A549 (cell line): ENCODE results near the gene UGT1A3. TPM values are rescaled to one million over a fixed set of nuclear protein-coding genes. Genes with fewer than 3 reads are reported as not detected.

ENCODE experiments used
- ATAC-seq, 2 experiments: fragments of 200-7000 bp in 1 of 2; fragments of >200 bp in 1 of 2; cut with Nextera tagmentation in 1 of 2; cut with Tn5 transposase in 1 of 2; 3 replicates each; pipeline versions ENCODE4 v1.8.0 to v1.9.1; 2018 to 2020; ENCODE audit warnings: mild to moderate bottlenecking in 1 of 2, moderate library complexity in 1 of 2
- CTCF ChIA-PET: fragments of 300-600 bp; sonication (Branson Sonifier 250); formaldehyde crosslinking; extraction: SDS; loops from one replicate; lab custom pipeline; 2021; ENCODE audit warnings: antibody characterized with exemption, inconsistent platforms; lab: Yijun Ruan, JAX
- POLR2A ChIA-PET: fragments of 350-600 bp; formaldehyde crosslinking; extraction: SDS; loops from one replicate; lab custom pipeline; 2021; ENCODE audit warnings: antibody characterized with exemption, inconsistent platforms; lab: Yijun Ruan, JAX
- DNase-seq, 2 experiments: peaks; one replicate each; pipeline versions ENCODE4 v3.0.0 to v3.0.0-alpha.2; 2011 to 2016; ENCODE audit warnings: low read depth in 1 of 2, low spot score in 1 of 2
- FAIRE-seq: peaks from 2 replicates; lab custom pipeline; 2011; peaks lifted over from hg19 to GRCh38; lab: Jason Lieb, UNC
- H3K27ac ChIP-seq, 2 experiments: fragments of >200 bp; sonication (Bioruptor Twin); formaldehyde crosslinking; 3 replicates each; pipeline ENCODE4 v1.5.1; 2016 to 2017
- H3K4me1 ChIP-seq: fragments of >200 bp; sonication (Bioruptor Twin); formaldehyde crosslinking; 3 replicates; pipeline ENCODE4 v1.6.1; 2016
- H3K4me2 ChIP-seq: fragments of >200 bp; sonication (Bioruptor Twin); formaldehyde crosslinking; 3 replicates; pipeline ENCODE4 v1.6.1; 2016
- H3K4me3 ChIP-seq: fragments of >200 bp; sonication (Bioruptor Twin); formaldehyde crosslinking; 3 replicates; pipeline ENCODE4 v1.5.1; 2016
- H3K9me3 ChIP-seq: fragments of >200 bp; sonication (Bioruptor Twin); formaldehyde crosslinking; 3 replicates; pipeline ENCODE4 v1.6.1; 2016
- BCL3 ChIP-seq: fragments of >200 bp; sonication (Bioruptor Twin); formaldehyde crosslinking; IDR thresholded peaks from 3 replicates; pipeline ENCODE4 v1.6.1; 2016
- BHLHE40 ChIP-seq: IDR thresholded peaks from 2 replicates; pipeline ENCODE4 v1.6.1; 2012; ENCODE audit warnings: low read depth, low read length, inconsistent platforms
- CBX8 ChIP-seq: fragments of 200-600 bp; sonication (generic); IDR thresholded peaks from 2 replicates; pipeline ENCODE4 v1.6.1; 2016
- EP300 ChIP-seq, 2 experiments: fragments of >200 bp; sonication (Bioruptor Twin); formaldehyde crosslinking; IDR thresholded peaks; 2 replicates in 1 of 2; 3 replicates in 1 of 2; pipeline ENCODE4 v1.6.1; 2016 to 2017
- ESRRA ChIP-seq: fragments of 150-350 bp; IDR thresholded peaks from 2 replicates; pipeline ENCODE4 v1.6.1; 2014; ENCODE audit warnings: mild to moderate bottlenecking, low read length, borderline replicate concordance
- FOSL2 ChIP-seq, 2 experiments: fragments of 450-650 bp in 1 of 2; fragments of >200 bp in 1 of 2; sonication (Bioruptor Twin) in 1 of 2; formaldehyde crosslinking; IDR thresholded peaks; 2 replicates each; pipeline versions ENCODE4 v1.5.0 to v1.6.1; 2016 to 2020; ENCODE audit warnings: mild to moderate bottlenecking in 1 of 2, moderate library complexity in 1 of 2
- GATA3 ChIP-seq: IDR thresholded peaks from 2 replicates; pipeline ENCODE4 v1.6.1; 2012; ENCODE audit warnings: borderline replicate concordance
- HDAC2 ChIP-seq: fragments of 200-600 bp; sonication (generic); IDR thresholded peaks from 2 replicates; pipeline ENCODE4 v1.6.1; 2016
- HEYL ChIP-seq: fragments of 250-450 bp; sonication (Bioruptor Pico); IDR thresholded peaks from 2 replicates; pipeline ENCODE4 v1.8.0; 2021; ENCODE audit warnings: mild to moderate bottlenecking, moderate library complexity
- HOXA7 ChIP-seq: fragments of 250-450 bp; sonication (Bioruptor Pico); IDR thresholded peaks from 2 replicates; pipeline ENCODE4 v1.5.0; 2020; ENCODE audit warnings: mild to moderate bottlenecking, moderate library complexity
- KDM5A ChIP-seq: fragments of 200-600 bp; sonication (generic); IDR thresholded peaks from 2 replicates; pipeline ENCODE4 v1.6.1; 2016; ENCODE audit warnings: antibody characterized with exemption, mild to moderate bottlenecking
- NR3C1 ChIP-seq: fragments of >200 bp; sonication (Bioruptor Twin); formaldehyde crosslinking; IDR thresholded peaks from 3 replicates; pipeline ENCODE4 v1.6.1; 2017
- PHF8 ChIP-seq: fragments of 200-600 bp; sonication (generic); IDR thresholded peaks from 2 replicates; pipeline ENCODE4 v1.6.1; 2016; ENCODE audit warnings: low read depth, mild to moderate bottlenecking, antibody characterized with exemption, moderate library complexity, borderline replicate concordance
- POLR2AphosphoS2 ChIP-seq: conservative IDR thresholded peaks from 2 replicates; pipeline ENCODE4 v1.6.1; 2012; ENCODE audit warnings: low read length, improper control_type of control experiment, inconsistent platforms
- RCOR1 ChIP-seq: fragments of 150-350 bp; IDR thresholded peaks from 2 replicates; pipeline ENCODE4 v1.6.1; 2014; ENCODE audit warnings: antibody characterized with exemption, low read length, low read depth
- TFCP2L1 ChIP-seq: fragments of 250-450 bp; sonication (Bioruptor Pico); IDR thresholded peaks from 2 replicates; pipeline ENCODE4 v1.5.0; 2021; ENCODE audit warnings: mild to moderate bottlenecking
- TP53 ChIP-seq: fragments of 250-450 bp; sonication (Bioruptor Pico); IDR thresholded peaks from 2 replicates; pipeline ENCODE4 v1.5.0; 2021; ENCODE audit warnings: mild to moderate bottlenecking, moderate library complexity
- ZFP36 ChIP-seq: fragments of 450-650 bp; IDR thresholded peaks from 2 replicates; pipeline ENCODE4 v1.6.1; 2014; ENCODE audit warnings: borderline replicate concordance; ENCODE audit not compliant: partially characterized antibody
- ZSCAN20 ChIP-seq: fragments of 250-450 bp; sonication (Bioruptor Pico); IDR thresholded peaks from 2 replicates; pipeline ENCODE4 v1.8.0; 2022; ENCODE audit warnings: mild to moderate bottlenecking, moderate library complexity
- WGBS: methylation state at CpG from one replicate; pipeline ENCODE4 v1.1.6; 2017; ENCODE audit errors: missing lambda C conversion rate; 5-methylcytosine and 5-hydroxymethylcytosine counted together
- polyA plus RNA-seq, 4 experiments: library from polyadenylated mRNA; depleted of rRNA in 3 of 4; stranded (reverse); fragments of >200 nt; fragmentation: RNase III in 1 of 4; extraction: RNeasy Plus Mini Kit Qiagen cat#74134 plus additional on column Dnase treatment in 1 of 4; gene quantifications; 2 replicates in 3 of 4; 3 replicates in 1 of 4; pipeline ENCODE4 v1.2.3, GENCODE V29; 2011 to 2017
- TF ChIP-seq, protein P1 (sequence below): IDR thresholded peaks from 2 replicates; pipeline ENCODE4 v1.6.1; 2012; ENCODE audit warnings: low read depth, borderline replicate concordance
- TF ChIP-seq, protein P2 (sequence below): IDR thresholded peaks from 2 replicates; pipeline ENCODE4 v1.6.1; 2012
- TF ChIP-seq, protein P3 (sequence below): fragments of 250-450 bp; sonication (Bioruptor Pico); IDR thresholded peaks from 2 replicates; pipeline ENCODE4 v1.5.0; 2021; ENCODE audit warnings: mild to moderate bottlenecking, moderate library complexity, borderline replicate concordance

UGT1A3 gene
- polyA plus RNA-seq, 2 of the 4 experiments (the other 2 are of a cell fraction) = 0.23 to 0.39 TPM

GRCh38 chr2:233686928-233687327, 41.9 kb upstream of the UGT1A3 start (continued):
- TF ChIP-seq ZSCAN20 (CRISPR knock-in tag) (no peak), BCL3 (no peak), FOSL2 (IDR thresholded peaks at IDR 0.05) (no peak), FOSL2 (CRISPR knock-in tag; IDR thresholded peaks at IDR 0.05) (no peak)

- Histone ChIP-seq H3K4me1 (peaks cover 35% of the 10 kb centered on the region), H3K27ac (peak overlapping the region; percentile 85 to 100), H3K4me3 (no peak overlapping the region), H3K4me2 (no peak overlapping the region), H3K9me3 (peaks cover 48% of the 10 kb centered on the region)
- TF ChIP-seq ESRRA = no peak
- TF ChIP-seq KDM5A = no peak
- no peak for TF ChIP-seq TFCP2L1 (CRISPR knock-in tag)
- no peak for TF ChIP-seq GATA3
- TF ChIP-seq HDAC2 = no peak
- TF ChIP-seq HEYL = no peak
- no peak for TF ChIP-seq EP300 (IDR thresholded peaks at IDR 0.05)
- no peak for TF ChIP-seq POLR2AphosphoS2
- no peak for TF ChIP-seq RCOR1
- TF ChIP-seq, protein P1, sequence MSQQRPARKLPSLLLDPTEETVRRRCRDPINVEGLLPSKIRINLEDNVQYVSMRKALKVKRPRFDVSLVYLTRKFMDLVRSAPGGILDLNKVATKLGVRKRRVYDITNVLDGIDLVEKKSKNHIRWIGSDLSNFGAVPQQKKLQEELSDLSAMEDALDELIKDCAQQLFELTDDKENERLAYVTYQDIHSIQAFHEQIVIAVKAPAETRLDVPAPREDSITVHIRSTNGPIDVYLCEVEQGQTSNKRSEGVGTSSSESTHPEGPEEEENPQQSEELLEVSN = no peak
- TF ChIP-seq ZFP36 = no peak
- no peak for TF ChIP-seq TP53
- TF ChIP-seq, protein P2, sequence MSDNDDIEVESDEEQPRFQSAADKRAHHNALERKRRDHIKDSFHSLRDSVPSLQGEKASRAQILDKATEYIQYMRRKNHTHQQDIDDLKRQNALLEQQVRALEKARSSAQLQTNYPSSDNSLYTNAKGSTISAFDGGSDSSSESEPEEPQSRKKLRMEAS = no peak
- TF ChIP-seq, protein P3, sequence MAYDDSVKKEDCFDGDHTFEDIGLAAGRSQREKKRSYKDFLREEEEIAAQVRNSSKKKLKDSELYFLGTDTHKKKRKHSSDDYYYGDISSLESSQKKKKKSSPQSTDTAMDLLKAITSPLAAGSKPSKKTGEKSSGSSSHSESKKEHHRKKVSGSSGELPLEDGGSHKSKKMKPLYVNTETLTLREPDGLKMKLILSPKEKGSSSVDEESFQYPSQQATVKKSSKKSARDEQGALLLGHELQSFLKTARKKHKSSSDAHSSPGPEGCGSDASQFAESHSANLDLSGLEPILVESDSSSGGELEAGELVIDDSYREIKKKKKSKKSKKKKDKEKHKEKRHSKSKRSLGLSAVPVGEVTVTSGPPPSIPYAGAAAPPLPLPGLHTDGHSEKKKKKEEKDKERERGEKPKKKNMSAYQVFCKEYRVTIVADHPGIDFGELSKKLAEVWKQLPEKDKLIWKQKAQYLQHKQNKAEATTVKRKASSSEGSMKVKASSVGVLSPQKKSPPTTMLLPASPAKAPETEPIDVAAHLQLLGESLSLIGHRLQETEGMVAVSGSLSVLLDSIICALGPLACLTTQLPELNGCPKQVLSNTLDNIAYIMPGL (CRISPR knock-in tag) = no peak
- no peak for TF ChIP-seq BHLHE40
- TF ChIP-seq CBX8 = no peak
- TF ChIP-seq NR3C1 = no peak
- no peak for TF ChIP-seq HOXA7 (CRISPR knock-in tag)
- ChIA-PET POLR2A (no interaction called here), CTCF (interaction anchor here (0.7 to 0.8 kb wide), 2 partner anchors 8 to 245 kb away, joined by 3 read pairs; no protein-coding TSS in a partner anchor)
- ATAC-seq = no peak
- no peak for DNase-seq
- FAIRE-seq = no peak
- WGBS = 61% methylated on average over 5 of the region's 5 CpGs
Observed at GRCh38 chr2:233688341-233688740, 40.5 kb upstream of the UGT1A3 start.

- CTCF ChIA-PET = interaction anchor here (0.7 to 0.8 kb wide), 2 partner anchors 9 to 245 kb away, joined by 3 read pairs; no protein-coding TSS in a partner anchor
- POLR2A ChIA-PET = no interaction called here
- peaks cover 55% of the 10 kb centered on the region for H3K9me3 ChIP-seq
- no peak for ATAC-seq
- H3K27ac ChIP-seq = peak overlapping the region; percentile 85 to 100
- no peak for TF ChIP-seq PHF8
- TF ChIP-seq, all 56 proteins: peak for 0
- no peak overlapping the region for H3K4me3 ChIP-seq
- no peak for FAIRE-seq
- no peak for DNase-seq
- peaks cover 39% of the 10 kb centered on the region for H3K4me1 ChIP-seq
- no peak overlapping the region for H3K4me2 ChIP-seq
Observed at GRCh38 chr2:233689031-233689430, 39.8 kb upstream of the UGT1A3 start.
